SK-N-SH (cell line): ENCODE results near the gene PDLIM5. TPM values are rescaled to one million over a fixed set of nuclear protein-coding genes. Genes with fewer than 3 reads are reported as not detected.

Experiments
- CTCF ChIA-PET: fragments of 300-600, 350-600 bp; formaldehyde crosslinking; extraction: SDS; loops from one replicate; lab custom pipeline; 2021; lab: Yijun Ruan, JAX
- POLR2A ChIA-PET: fragments of 350-600 bp; sonication (Branson Sonifier 250); formaldehyde crosslinking; extraction: SDS; loops from one replicate; lab custom pipeline; 2020; ENCODE audit warnings: antibody characterized with exemption, inconsistent platforms; lab: Yijun Ruan, JAX
- DNase-seq: peaks from one replicate; pipeline ENCODE4 v3.0.0; 2012
- H2AFZ ChIP-seq: fragments of 200-600 bp; sonication (generic); 2 replicates; pipeline ENCODE4 v1.8.1; 2016; ENCODE audit warnings: antibody characterized with exemption, mild to moderate bottlenecking, low read depth
- H3F3A ChIP-seq: fragments of 200-600 bp; sonication (generic); replicated peaks from 2 replicates; pipeline ENCODE3; 2016; ENCODE audit warnings: antibody characterized with exemption, mild to moderate bottlenecking; ENCODE audit not compliant: insufficient read depth
- H3K27ac ChIP-seq, 2 experiments: fragments of 200-500 bp in 1 of 2; fragments of 200-600 bp in 1 of 2; sonication (Bioruptor generic) in 1 of 2; sonication (generic), shearing (Covaris generic) in 1 of 2; 2 replicates each; pipeline versions ENCODE4 v1.5.1 to v1.6.1; 2014 to 2016; ENCODE audit warnings: low read depth in 2 of 2, inconsistent platforms in 1 of 2, low read length in 1 of 2, mild to moderate bottlenecking in 1 of 2, mixed read lengths in 1 of 2
- H3K27me3 ChIP-seq: fragments of 200-600 bp; sonication (generic), shearing (Covaris generic); 2 replicates; pipeline ENCODE4 v1.6.1; 2016; ENCODE audit warnings: mixed run types; ENCODE audit not compliant: insufficient read depth
- H3K36me3 ChIP-seq, 2 experiments: fragments of 200-500 bp in 1 of 2; fragments of 200-600 bp in 1 of 2; sonication (Bioruptor generic) in 1 of 2; sonication (generic) in 1 of 2; replicated peaks in 1 of 2; 2 replicates each; pipeline versions ENCODE3 to v1.5.1; 2014 to 2016; ENCODE audit warnings: low read length in 1 of 2, mild to moderate bottlenecking in 1 of 2; ENCODE audit not compliant: insufficient read depth in 2 of 2, control insufficient read depth in 1 of 2
- H3K4me1 ChIP-seq, 2 experiments: fragments of 200-500 bp in 1 of 2; fragments of 200-600 bp in 1 of 2; sonication (Bioruptor generic) in 1 of 2; sonication (generic), shearing (Covaris generic) in 1 of 2; 2 replicates each; pipeline versions ENCODE4 v1.5.1 to v1.6.1; 2014 to 2016; ENCODE audit warnings: low read depth in 1 of 2, low read length in 1 of 2, mixed run types in 1 of 2; ENCODE audit not compliant: insufficient read depth in 2 of 2, control insufficient read depth in 1 of 2
- H3K4me2 ChIP-seq: fragments of 200-600 bp; sonication (generic), shearing (Covaris generic); 2 replicates; pipeline ENCODE4 v1.6.1; 2017; ENCODE audit warnings: mixed run types
- H3K4me3 ChIP-seq, 2 experiments: fragments of 200-500 bp in 1 of 2; fragments of 200-600 bp in 1 of 2; sonication (Bioruptor generic) in 1 of 2; sonication (generic), shearing (Covaris generic) in 1 of 2; 2 replicates each; pipeline versions ENCODE4 v1.5.1 to v1.8.1; 2014 to 2016; ENCODE audit warnings: low read depth in 2 of 2, inconsistent platforms in 1 of 2, low read length in 1 of 2, mild to moderate bottlenecking in 1 of 2, mixed read lengths in 1 of 2, moderate library complexity in 1 of 2
- H3K79me2 ChIP-seq: fragments of 200-600 bp; sonication (generic); 2 replicates; pipeline ENCODE4 v1.8.1; 2017; ENCODE audit warnings: mild to moderate bottlenecking; ENCODE audit not compliant: insufficient read depth
- H3K9ac ChIP-seq: fragments of 200-600 bp; sonication (generic); 2 replicates; pipeline ENCODE4 v1.6.1; 2017; ENCODE audit warnings: mixed run types
- H3K9me2 ChIP-seq: fragments of 200-600 bp; sonication (generic); 2 replicates; pipeline ENCODE4 v1.6.1; 2017; ENCODE audit warnings: mixed run types
- H3K9me3 ChIP-seq: fragments of 200-600 bp; sonication (generic); 2 replicates; pipeline ENCODE4 v1.6.1; 2017; ENCODE audit warnings: mixed run types, mild to moderate bottlenecking, moderate library complexity
- H4K20me1 ChIP-seq: fragments of 200-600 bp; sonication (generic); 2 replicates; pipeline ENCODE4 v1.6.1; 2017; ENCODE audit warnings: mild to moderate bottlenecking, mixed run types; ENCODE audit not compliant: insufficient read depth
- ELF1 ChIP-seq: IDR thresholded peaks from 2 replicates; pipeline ENCODE4 v1.4.0; 2012
- EP300 ChIP-seq, 2 experiments: IDR thresholded peaks; 2 replicates each; pipeline versions ENCODE4 v1.4.0 to v1.6.1; 2012; ENCODE audit warnings: borderline replicate concordance in 1 of 2, low read depth in 1 of 2, low read length in 1 of 2
- EZH2phosphoT487 ChIP-seq: fragments of 200-600 bp; sonication (generic); IDR thresholded peaks from 2 replicates; pipeline ENCODE4 v1.6.1; 2017; ENCODE audit warnings: low read depth, mixed run types, mild to moderate bottlenecking, antibody characterized with exemption, moderate library complexity, borderline replicate concordance
- FOSL2 ChIP-seq: IDR thresholded peaks from 2 replicates; pipeline ENCODE4 v1.4.0; 2012; ENCODE audit warnings: low read depth, mild to moderate bottlenecking, moderate library complexity, borderline replicate concordance
- FOXJ3 ChIP-seq: sonication (generic); formaldehyde crosslinking; IDR thresholded peaks from 2 replicates; pipeline ENCODE4 v1.5.1; 2020; ENCODE audit warnings: mild to moderate bottlenecking, missing genetic modification reagents
- GATA2 ChIP-seq: sonication (generic); formaldehyde crosslinking; IDR thresholded peaks from 2 replicates; pipeline ENCODE4 v1.5.0; 2020; ENCODE audit warnings: mild to moderate bottlenecking, missing genetic modification reagents
- JUND ChIP-seq: IDR thresholded peaks from 2 replicates; pipeline ENCODE4 v1.4.0; 2012
- MAX ChIP-seq: IDR thresholded peaks from 2 replicates; pipeline ENCODE4 v1.4.0; 2012; ENCODE audit warnings: low read depth
- MXI1 ChIP-seq: IDR thresholded peaks from 2 replicates; pipeline ENCODE4 v1.6.1; 2012; ENCODE audit warnings: mild to moderate bottlenecking, low read depth, low read length, improper control_type of control experiment
- NFIC ChIP-seq: IDR thresholded peaks from 2 replicates; pipeline ENCODE4 v1.4.0; 2012; ENCODE audit warnings: borderline replicate concordance
- PBX3 ChIP-seq: IDR thresholded peaks from 2 replicates; pipeline ENCODE4; 2012
- POLR2AphosphoS5 ChIP-seq: IDR thresholded peaks from 2 replicates; pipeline ENCODE4 v1.6.1; 2012; ENCODE audit warnings: low read depth, low read length
- RAD21 ChIP-seq: IDR thresholded peaks from 2 replicates; pipeline ENCODE4 v1.6.1; 2012; ENCODE audit warnings: mild to moderate bottlenecking, low read length
- REST ChIP-seq: IDR thresholded peaks from 2 replicates; pipeline ENCODE4 v1.6.1; 2012; ENCODE audit warnings: mild to moderate bottlenecking, low read depth, low read length, moderate library complexity
- RXRA ChIP-seq: IDR thresholded peaks from 2 replicates; pipeline ENCODE4 v1.4.0; 2012; ENCODE audit warnings: low read depth, mild to moderate bottlenecking, borderline replicate concordance
- SIN3A ChIP-seq: IDR thresholded peaks from 2 replicates; pipeline ENCODE4 v1.6.1; 2012; ENCODE audit warnings: low read depth, mild to moderate bottlenecking, low read length, moderate library complexity, borderline replicate concordance
- SMC3 ChIP-seq: IDR thresholded peaks from 2 replicates; pipeline ENCODE4 v1.6.1; 2012; ENCODE audit warnings: low read depth, low read length, improper control_type of control experiment
- TCF12 ChIP-seq: IDR thresholded peaks from 2 replicates; pipeline ENCODE4 v1.4.0; 2012
- USF1 ChIP-seq: IDR thresholded peaks from 2 replicates; pipeline ENCODE4 v1.4.0; 2012; ENCODE audit warnings: low read depth, borderline replicate concordance
- USF2 ChIP-seq: fragments of 150-350 bp; IDR thresholded peaks from 2 replicates; pipeline ENCODE4 v1.6.1; 2017; ENCODE audit warnings: antibody characterized with exemption, low read length, low read depth, borderline replicate concordance
- YY1 ChIP-seq: IDR thresholded peaks from 2 replicates; pipeline ENCODE4 v1.4.0; 2012; ENCODE audit warnings: low read depth, mild to moderate bottlenecking
- WGBS: methylation state at CpG from one replicate; pipeline ENCODE4 v1.1.6; 2017; ENCODE audit warnings: low lambda C conversion rate; 5-methylcytosine and 5-hydroxymethylcytosine counted together
- polyA plus RNA-seq, 3 experiments: library from polyadenylated mRNA; depleted of rRNA; stranded (reverse); fragments of >200 nt; gene quantifications; 2 replicates each; pipeline ENCODE4 v1.2.3, GENCODE V29; 2012

The PDLIM5 gene
- polyA plus RNA-seq, 1 of the 3 experiments (the other 2 are of a cell fraction): 36.7 TPM

- no peak for TF ChIP-seq RXRA
- no peak for TF ChIP-seq FOXJ3 (CRISPR knock-in tag)
- no peak for TF ChIP-seq MAX
Measured at GRCh38 chr4:94605241-94605805, 153.6 kb downstream of the PDLIM5 start (continued).

GRCh38 chr4:94610145-94610544, 158.4 kb downstream of the PDLIM5 start:
- CTCF ChIA-PET: interaction anchor here (1.4 to 2.7 kb wide), 4 partner anchors 11 to 307 kb away, joined by 3 to 7 read pairs (median 6); no protein-coding TSS in a partner anchor
- POLR2A ChIA-PET: no interaction called here

More at GRCh38 chr4:94610145-94610544, 158.4 kb downstream of the PDLIM5 start:
- Histone ChIP-seq H3K4me2 (no peak overlapping the region), H4K20me1 (peaks cover 2% of the 10 kb centered on the region; the same call in 1 of the 2 replicates), H3K27ac (no peak overlapping the region), H3K9me3 (no peaks in the 10 kb centered on the region), H2AFZ (no peak overlapping the region), H3K4me3 (no peak overlapping the region), H3K79me2 (peaks cover 11% of the 10 kb centered on the region; the same call in 1 of the 2 replicates), H3K9ac (no peak overlapping the region), H3K27me3 (no peaks in the 10 kb centered on the region), H3K4me1 (no peaks in the 10 kb centered on the region; a peak in 1 of 4 replicates)
- no peak for TF ChIP-seq SIN3A
- TF ChIP-seq MXI1: no peak
- TF ChIP-seq EP300 (IDR thresholded peaks at IDR 0.05; ENCODE audit: borderline replicate concordance in 1 of 2, low read depth in 1 of 2, low read length in 1 of 2): no peak
- no peak for TF ChIP-seq SMC3
- TF ChIP-seq ELF1: no peak
- no peak for TF ChIP-seq FOSL2
- no peak for TF ChIP-seq PBX3
- no peak for TF ChIP-seq TCF12
- TF ChIP-seq NFIC: no peak
- no peak for TF ChIP-seq YY1
- TF ChIP-seq GATA2 (CRISPR knock-in tag): no peak
- no peak for TF ChIP-seq USF2
- TF ChIP-seq JUND: no peak
- TF ChIP-seq RXRA: no peak
- no peak for TF ChIP-seq MAX
- TF ChIP-seq POLR2AphosphoS5: no peak
- no peak for TF ChIP-seq RAD21
- no peak for TF ChIP-seq EZH2phosphoT487
- TF ChIP-seq REST: no peak
- no peak for TF ChIP-seq USF1
- TF ChIP-seq, all 33 proteins: peak for 0
- Histone ChIP-seq H3K9me2 (no peaks in the 10 kb centered on the region), H3K36me3 (peaks cover 0 to 42% of the 10 kb centered on the region in 2 experiments), H3F3A (no peaks in the 10 kb centered on the region)
- WGBS: 97% methylated on average over 6 of the region's 6 CpGs
- no peak for DNase-seq
